Tibial artery (tissue), 4 donors: ENCODE results near the gene C1QTNF1.
A peak's percentile ranks its signal among the peaks of the same experiment; 100 is the strongest.

Experiments
- DNase-seq, 2 donors: peaks; one replicate each; pipeline ENCODE4 v3.0.0-alpha.2; 2019
- H3K27ac ChIP-seq, 2 donors: fragments of 200-600 bp; sonication (generic) in 1 of 2; 1 replicate in 1 of 2; 2 replicates in 1 of 2; pipeline ENCODE4 v1.5.1; 2018 to 2019; ENCODE audit warnings: mild to moderate bottlenecking in 1 of 2
- H3K27me3 ChIP-seq, 2 donors: fragments of 200-600 bp; sonication (generic) in 1 of 2; one replicate each; pipeline versions ENCODE4 v1.5.1 to v1.6.0; 2016 to 2019
- H3K36me3 ChIP-seq, 3 donors: fragments of 200-600 bp; sonication (generic) in 2 of 3; one replicate each; pipeline ENCODE4 v1.5.1; 2016 to 2019; ENCODE audit warnings: mild to moderate bottlenecking in 2 of 3
- H3K4me1 ChIP-seq, 4 donors: fragments of 200-600 bp; sonication (generic) in 2 of 4; 1 replicate in 3 of 4; 2 replicates in 1 of 4; pipeline ENCODE4 v1.5.1; 2016 to 2019
- H3K4me3 ChIP-seq, 2 donors: fragments of 200-600 bp; sonication (generic) in 1 of 2; 1 replicate in 1 of 2; 2 replicates in 1 of 2; pipeline ENCODE4 v1.5.1; 2018 to 2019; ENCODE audit warnings: mild to moderate bottlenecking in 2 of 2
- H3K9me3 ChIP-seq, 3 donors: fragments of 200-600 bp; sonication (generic) in 1 of 3; one replicate each; pipeline ENCODE4 v1.5.1; 2016 to 2019
- intact Hi-C: fragments of 100-400 bp; cut with DNase I; formaldehyde crosslinking; loops from one replicate; pipeline ENCODE4 v1.15.0; 2023; ENCODE audit warnings: low total_unique reads
- TF ChIP-seq, protein P1 (sequence below), 2 experiments: fragments of 200-600 bp in 1 of 2; fragments of 450-650 bp in 1 of 2; IDR thresholded peaks; one replicate each; pipeline ENCODE4 v1.5.1; 2017 to 2019; ENCODE audit warnings: antibody characterized with exemption in 2 of 2, mild to moderate bottlenecking in 1 of 2, moderate library complexity in 1 of 2

C1QTNF1 gene

DNA sequence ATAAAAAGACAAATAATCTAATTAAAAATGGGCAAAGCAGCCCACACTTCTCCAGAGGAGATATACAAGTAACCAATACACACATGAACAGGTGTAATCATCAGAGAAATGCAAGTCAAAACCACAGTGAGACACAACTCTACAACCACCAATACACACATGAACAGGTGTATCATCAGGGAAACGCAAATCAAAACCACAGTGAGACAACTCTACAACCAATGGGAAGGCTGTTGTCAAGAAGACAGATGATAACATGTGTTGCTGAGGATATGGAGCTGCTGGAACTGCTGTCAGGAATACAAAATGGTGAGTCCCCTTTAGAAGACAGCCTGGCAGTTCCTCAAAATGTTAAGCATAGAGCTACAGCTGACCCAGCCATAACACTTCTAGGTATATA lies 28.2 kb downstream of the C1QTNF1 start:
- intact Hi-C loops, result no loop called here
- no peak for DNase-seq
- TF ChIP-seq, protein P1, sequence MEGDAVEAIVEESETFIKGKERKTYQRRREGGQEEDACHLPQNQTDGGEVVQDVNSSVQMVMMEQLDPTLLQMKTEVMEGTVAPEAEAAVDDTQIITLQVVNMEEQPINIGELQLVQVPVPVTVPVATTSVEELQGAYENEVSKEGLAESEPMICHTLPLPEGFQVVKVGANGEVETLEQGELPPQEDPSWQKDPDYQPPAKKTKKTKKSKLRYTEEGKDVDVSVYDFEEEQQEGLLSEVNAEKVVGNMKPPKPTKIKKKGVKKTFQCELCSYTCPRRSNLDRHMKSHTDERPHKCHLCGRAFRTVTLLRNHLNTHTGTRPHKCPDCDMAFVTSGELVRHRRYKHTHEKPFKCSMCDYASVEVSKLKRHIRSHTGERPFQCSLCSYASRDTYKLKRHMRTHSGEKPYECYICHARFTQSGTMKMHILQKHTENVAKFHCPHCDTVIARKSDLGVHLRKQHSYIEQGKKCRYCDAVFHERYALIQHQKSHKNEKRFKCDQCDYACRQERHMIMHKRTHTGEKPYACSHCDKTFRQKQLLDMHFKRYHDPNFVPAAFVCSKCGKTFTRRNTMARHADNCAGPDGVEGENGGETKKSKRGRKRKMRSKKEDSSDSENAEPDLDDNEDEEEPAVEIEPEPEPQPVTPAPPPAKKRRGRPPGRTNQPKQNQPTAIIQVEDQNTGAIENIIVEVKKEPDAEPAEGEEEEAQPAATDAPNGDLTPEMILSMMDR (IDR thresholded peaks at IDR 0.05), result no peak
- no peaks in the 10 kb centered on the region for H3K27me3 ChIP-seq
- H3K36me3 ChIP-seq, result peaks cover 25 to 42% (median 41%) of the 10 kb centered on the region in 3 donors
- H3K9me3 ChIP-seq, result no peaks in the 10 kb centered on the region
- H3K27ac ChIP-seq, result no peak overlapping the region
- peaks cover 0 to 53% (median 20%) of the 10 kb centered on the region in 4 donors for H3K4me1 ChIP-seq
- H3K4me3 ChIP-seq, result no peak overlapping the region

DNA sequence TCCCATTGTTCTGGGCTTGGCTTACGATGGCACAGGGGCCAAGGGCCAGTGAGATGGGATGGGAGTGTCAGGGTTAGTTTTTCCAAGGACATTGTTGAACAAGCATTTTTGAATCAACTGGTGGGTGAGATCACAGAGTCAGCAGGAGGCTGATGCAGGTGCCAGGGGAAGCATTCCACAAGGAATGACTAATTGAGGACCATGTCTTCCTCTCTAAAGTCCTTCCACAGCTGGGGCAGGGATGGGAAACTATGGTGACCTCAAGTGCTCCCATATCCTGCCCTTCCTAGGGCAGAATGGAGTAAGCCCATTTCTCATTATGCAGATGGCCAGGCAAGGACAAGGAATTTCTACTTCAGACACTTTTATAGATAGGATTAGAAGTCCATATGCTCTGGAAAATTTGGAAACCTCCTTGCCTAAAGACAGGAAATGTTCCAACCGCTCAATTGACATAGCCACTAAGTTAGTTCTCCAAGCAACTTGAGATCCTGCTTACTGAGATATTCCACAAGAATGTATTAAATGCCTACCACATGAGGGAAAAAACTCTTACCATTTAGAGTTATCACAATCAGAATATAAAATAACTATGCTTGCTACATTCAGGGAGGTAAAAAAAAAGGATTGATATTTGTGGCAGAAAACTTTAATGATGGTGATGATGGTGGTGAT lies 29.4 kb downstream of the C1QTNF1 start:
- no peaks in the 10 kb centered on the region for H3K9me3 ChIP-seq
- TF ChIP-seq, protein P1 (IDR thresholded peaks at IDR 0.05), result no peak
- peak overlapping the region in 1 of 2 donors; percentile 72 for H3K27ac ChIP-seq
- intact Hi-C loops, result no loop called here
- no peaks in the 10 kb centered on the region for H3K27me3 ChIP-seq
- H3K4me3 ChIP-seq, result no peak overlapping the region
- no peak for DNase-seq
- H3K36me3 ChIP-seq, result peaks cover 17 to 30% (median 28%) of the 10 kb centered on the region in 3 donors
- peaks cover 0 to 41% (median 11%) of the 10 kb centered on the region in 4 donors for H3K4me1 ChIP-seq

DNA sequence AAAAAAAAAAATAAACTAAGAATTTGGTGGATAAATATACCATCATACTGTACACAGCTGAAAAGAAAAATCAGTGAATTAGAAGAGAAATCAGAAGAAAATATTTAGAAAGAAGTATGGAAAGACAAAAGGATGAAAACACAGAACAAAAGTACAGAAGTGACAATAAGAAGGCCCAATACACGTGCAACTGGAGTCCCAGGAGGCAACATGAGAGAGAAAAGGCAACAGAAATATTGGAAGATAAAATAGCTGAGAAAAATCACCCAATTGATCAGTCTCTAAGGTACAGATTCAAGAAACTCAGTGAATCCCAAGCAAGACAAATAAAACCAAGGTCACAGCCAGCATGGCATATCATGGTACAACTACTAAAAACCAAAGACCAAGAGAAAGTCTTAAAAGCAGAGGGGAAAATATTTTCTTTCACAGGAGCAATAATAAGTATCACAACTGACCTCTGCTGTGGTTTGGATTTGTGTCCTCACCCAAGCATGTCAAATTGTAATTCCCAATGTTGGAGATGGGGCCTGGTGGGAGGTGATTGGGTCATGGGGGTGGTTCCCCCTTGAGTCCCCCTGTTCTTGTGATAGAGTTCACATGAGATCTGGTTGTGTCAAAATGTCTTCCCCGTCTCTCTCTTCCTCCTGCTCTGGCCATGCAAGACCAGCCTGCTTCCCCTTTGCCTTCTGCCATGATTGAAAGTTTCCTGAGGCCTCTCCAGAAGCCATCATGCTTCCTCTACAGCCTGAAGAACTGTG lies 30.4 kb downstream of the C1QTNF1 start:
- TF ChIP-seq, protein P1 (IDR thresholded peaks at IDR 0.05), result no peak
- Histone ChIP-seq H3K4me1 (peaks cover 0 to 37% (median 11%) of the 10 kb centered on the region in 4 donors), H3K27ac (peak overlapping the region; percentile 57 to 72), H3K9me3 (no peaks in the 10 kb centered on the region), H3K4me3 (no peak overlapping the region), H3K27me3 (no peaks in the 10 kb centered on the region), H3K36me3 (peaks cover 7 to 20% (median 19%) of the 10 kb centered on the region in 3 donors)
- DNase-seq, result no peak
- intact Hi-C loops, result no loop called here

DNA sequence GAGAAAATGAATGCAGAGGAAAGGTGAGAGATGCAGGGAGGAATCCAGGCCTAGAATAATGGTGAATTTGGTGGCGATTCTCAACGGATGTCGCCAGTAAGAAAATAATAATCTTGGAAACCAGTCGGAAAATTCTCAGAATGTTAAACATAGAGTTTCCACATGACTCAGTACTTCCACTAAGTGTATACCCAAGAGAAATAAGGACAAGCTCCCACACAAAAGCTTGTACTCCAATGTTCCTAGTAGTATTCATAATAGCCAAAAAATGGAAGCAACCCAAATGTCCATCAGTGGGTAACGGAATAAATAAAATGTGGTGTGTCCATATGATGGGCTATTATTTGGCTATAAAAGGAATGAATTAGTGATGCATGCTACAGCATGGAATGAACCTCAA lies 31.2 kb downstream of the C1QTNF1 start:
- peaks cover 0 to 12% (median 10%) of the 10 kb centered on the region in 3 donors for H3K36me3 ChIP-seq
- H3K9me3 ChIP-seq, result no peaks in the 10 kb centered on the region
- H3K27ac ChIP-seq, result peak overlapping the region; percentile 57 to 72
- H3K4me3 ChIP-seq, result no peak overlapping the region
- DNase-seq, result no peak
- intact Hi-C loops, result no loop called here
- peaks cover 0 to 37% (median 11%) of the 10 kb centered on the region in 4 donors for H3K4me1 ChIP-seq
- TF ChIP-seq, protein P1 (IDR thresholded peaks at IDR 0.05), result no peak
- H3K27me3 ChIP-seq, result no peaks in the 10 kb centered on the region

DNA sequence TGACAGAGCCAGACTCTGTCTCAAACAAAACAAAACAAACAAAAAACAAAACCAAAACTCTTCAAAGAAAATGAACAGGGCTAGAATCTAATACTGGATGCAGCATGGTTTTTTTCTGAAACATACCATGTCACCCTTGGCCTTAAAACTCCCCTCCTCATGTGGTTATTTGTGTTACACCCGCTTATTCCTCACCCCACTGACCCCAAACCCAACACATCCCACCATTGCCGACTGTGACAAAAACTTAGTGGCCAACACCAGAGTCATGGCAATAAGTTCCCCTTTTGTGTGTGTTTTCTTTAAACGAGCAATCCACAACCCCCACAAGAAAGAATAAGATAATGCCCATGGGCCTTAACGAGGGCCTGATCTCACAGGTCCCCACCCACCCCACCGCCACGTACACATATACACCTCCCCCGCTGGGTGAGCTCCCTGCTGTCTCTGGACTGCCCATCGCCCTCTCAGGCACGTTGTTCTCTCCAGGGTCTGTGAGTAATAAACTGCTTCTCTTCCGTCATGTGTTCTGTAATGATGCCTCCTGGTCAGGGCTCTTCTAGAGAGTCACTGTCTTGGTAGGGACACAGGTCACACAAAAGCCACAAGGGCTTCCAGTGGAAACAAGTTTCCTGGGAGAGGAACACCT lies 33.9 kb downstream of the C1QTNF1 start:
- intact Hi-C loops, result no loop called here
- Histone ChIP-seq H3K4me3 (no peak overlapping the region), H3K36me3 (no peaks in the 10 kb centered on the region), H3K27me3 (no peaks in the 10 kb centered on the region), H3K27ac (no peak overlapping the region), H3K9me3 (no peaks in the 10 kb centered on the region), H3K4me1 (peaks cover 0 to 36% (median 11%) of the 10 kb centered on the region in 4 donors)
- TF ChIP-seq, protein P1 (IDR thresholded peaks at IDR 0.05), result no peak
- DNase-seq, result peak in 1 of 2 donors; percentile 52
